Mucosa of gallbladder (tissue), 1 donor: ENCODE data around the gene MAD1L1. TPM values are rescaled to one million over a fixed set of nuclear protein-coding genes. Genes with fewer than 3 reads are reported as not detected.

Experiments used
- DNase-seq: peaks from one replicate; pipeline ENCODE4 v3.0.0-alpha.2; 2020; ENCODE audit warnings: low spot score
- total RNA-seq: library from RNA; stranded (reverse); gene quantifications from one replicate; pipeline ENCODE4 v1.2.1, GENCODE V29; 2021
- donor health status: DM: no; HTN: no; CAD: no.

The MAD1L1 gene
- total RNA-seq, 1 donor from 2014 or later = 50.5 TPM

- no peak for DNase-seq
These were observed 275.1 kb downstream of the MAD1L1 start for GRCh38 chr7:1957471-1958225.

GRCh38 chr7:1956611-1957470, 275.9 kb downstream of the MAD1L1 start:
- no peak for DNase-seq

GRCh38 chr7:1956141-1956540, 276.6 kb downstream of the MAD1L1 start:
- DNase-seq = no peak

- no peak for DNase-seq
These were observed 278.3 kb downstream of the MAD1L1 start for GRCh38 chr7:1954366-1955004.

- no peak for DNase-seq
These were observed 279.2 kb downstream of the MAD1L1 start for GRCh38 chr7:1953199-1954190.

GRCh38 chr7:1952781-1953180, 280.0 kb downstream of the MAD1L1 start:
- DNase-seq = no peak

- DNase-seq = no peak
These were observed 280.5 kb downstream of the MAD1L1 start for GRCh38 chr7:1952169-1952760.

GRCh38 chr7:1951600-1951999, 281.1 kb downstream of the MAD1L1 start:
- no peak for DNase-seq

- DNase-seq = no peak
These were observed 281.6 kb downstream of the MAD1L1 start for GRCh38 chr7:1951159-1951536.

GRCh38 chr7:1950452-1951158, 282.1 kb downstream of the MAD1L1 start:
- no peak for DNase-seq

- DNase-seq = no peak
These were observed 282.7 kb downstream of the MAD1L1 start for GRCh38 chr7:1950066-1950451.

GRCh38 chr7:1949681-1950055, 283.1 kb downstream of the MAD1L1 start:
- DNase-seq = no peak

- DNase-seq = no peak
These were observed 283.7 kb downstream of the MAD1L1 start for GRCh38 chr7:1948887-1949680.

GRCh38 chr7:1948301-1948796, 284.4 kb downstream of the MAD1L1 start:
- no peak for DNase-seq

GRCh38 chr7:1947586-1948217, 285.0 kb downstream of the MAD1L1 start:
- no peak for DNase-seq

- DNase-seq = no peak
These were observed 285.8 kb downstream of the MAD1L1 start for GRCh38 chr7:1946773-1947450.

GRCh38 chr7:1946025-1946772, 286.5 kb downstream of the MAD1L1 start:
- DNase-seq = no peak
